ENCODE measurements around the gene RPS15.

RPS15 gene

DNA sequence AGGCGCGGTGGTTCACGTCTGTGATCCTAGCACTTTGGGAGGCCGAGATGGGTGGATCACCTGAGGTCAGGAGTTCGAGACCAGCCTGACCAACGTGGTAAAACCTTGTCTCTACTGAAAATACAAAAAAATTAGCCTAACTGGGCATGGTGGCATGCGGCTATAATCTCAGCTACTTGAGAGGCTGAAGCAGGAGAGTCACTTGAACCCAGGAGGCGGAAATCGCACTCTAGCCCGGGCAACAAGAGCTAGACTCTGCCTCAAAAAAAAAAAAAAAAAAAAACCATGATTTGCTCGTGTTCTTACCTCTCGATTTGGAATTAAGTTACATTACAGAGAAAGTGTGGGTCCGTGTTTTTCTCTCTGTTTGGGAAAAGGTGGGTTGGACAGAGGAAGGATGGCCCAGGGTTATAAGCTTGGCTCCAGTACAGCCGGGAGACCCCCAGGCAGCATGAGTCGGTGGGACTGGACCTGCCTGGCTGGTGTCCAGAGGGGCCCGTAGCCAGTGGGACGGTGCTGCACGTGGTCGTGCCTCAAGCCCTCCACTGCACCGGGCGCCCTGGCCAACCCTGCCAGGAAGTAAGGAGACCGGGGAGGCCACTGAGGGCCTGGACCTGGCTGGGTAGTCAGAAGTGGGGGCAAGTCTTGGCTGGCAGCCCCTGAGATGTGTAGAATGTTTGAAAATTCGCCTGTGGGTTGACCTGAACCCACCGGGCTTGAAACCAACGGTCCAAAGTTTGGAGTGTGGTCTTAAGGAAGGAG, 3.7 kb downstream of the RPS15 start:
- TF ChIP-seq, protein P1, sequence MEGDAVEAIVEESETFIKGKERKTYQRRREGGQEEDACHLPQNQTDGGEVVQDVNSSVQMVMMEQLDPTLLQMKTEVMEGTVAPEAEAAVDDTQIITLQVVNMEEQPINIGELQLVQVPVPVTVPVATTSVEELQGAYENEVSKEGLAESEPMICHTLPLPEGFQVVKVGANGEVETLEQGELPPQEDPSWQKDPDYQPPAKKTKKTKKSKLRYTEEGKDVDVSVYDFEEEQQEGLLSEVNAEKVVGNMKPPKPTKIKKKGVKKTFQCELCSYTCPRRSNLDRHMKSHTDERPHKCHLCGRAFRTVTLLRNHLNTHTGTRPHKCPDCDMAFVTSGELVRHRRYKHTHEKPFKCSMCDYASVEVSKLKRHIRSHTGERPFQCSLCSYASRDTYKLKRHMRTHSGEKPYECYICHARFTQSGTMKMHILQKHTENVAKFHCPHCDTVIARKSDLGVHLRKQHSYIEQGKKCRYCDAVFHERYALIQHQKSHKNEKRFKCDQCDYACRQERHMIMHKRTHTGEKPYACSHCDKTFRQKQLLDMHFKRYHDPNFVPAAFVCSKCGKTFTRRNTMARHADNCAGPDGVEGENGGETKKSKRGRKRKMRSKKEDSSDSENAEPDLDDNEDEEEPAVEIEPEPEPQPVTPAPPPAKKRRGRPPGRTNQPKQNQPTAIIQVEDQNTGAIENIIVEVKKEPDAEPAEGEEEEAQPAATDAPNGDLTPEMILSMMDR (IDR thresholded peaks at IDR 0.05; ENCODE audit: unreplicated experiment in 3 of 3): no peak
- Mint-ChIP-seq H3K9me3 (no peaks in the 10 kb centered on the region), H3K4me1 (no peaks in the 10 kb centered on the region), H3K36me3 (ENCODE audit: low read depth) (peaks cover 32% of the 10 kb centered on the region), H3K27me3 (ENCODE audit: low read depth) (peaks cover 10% of the 10 kb centered on the region), H3K27ac (no peak overlapping the region), H3K4me3 (peak overlapping the region; percentile 75 to 99 (median 98))

DNA sequence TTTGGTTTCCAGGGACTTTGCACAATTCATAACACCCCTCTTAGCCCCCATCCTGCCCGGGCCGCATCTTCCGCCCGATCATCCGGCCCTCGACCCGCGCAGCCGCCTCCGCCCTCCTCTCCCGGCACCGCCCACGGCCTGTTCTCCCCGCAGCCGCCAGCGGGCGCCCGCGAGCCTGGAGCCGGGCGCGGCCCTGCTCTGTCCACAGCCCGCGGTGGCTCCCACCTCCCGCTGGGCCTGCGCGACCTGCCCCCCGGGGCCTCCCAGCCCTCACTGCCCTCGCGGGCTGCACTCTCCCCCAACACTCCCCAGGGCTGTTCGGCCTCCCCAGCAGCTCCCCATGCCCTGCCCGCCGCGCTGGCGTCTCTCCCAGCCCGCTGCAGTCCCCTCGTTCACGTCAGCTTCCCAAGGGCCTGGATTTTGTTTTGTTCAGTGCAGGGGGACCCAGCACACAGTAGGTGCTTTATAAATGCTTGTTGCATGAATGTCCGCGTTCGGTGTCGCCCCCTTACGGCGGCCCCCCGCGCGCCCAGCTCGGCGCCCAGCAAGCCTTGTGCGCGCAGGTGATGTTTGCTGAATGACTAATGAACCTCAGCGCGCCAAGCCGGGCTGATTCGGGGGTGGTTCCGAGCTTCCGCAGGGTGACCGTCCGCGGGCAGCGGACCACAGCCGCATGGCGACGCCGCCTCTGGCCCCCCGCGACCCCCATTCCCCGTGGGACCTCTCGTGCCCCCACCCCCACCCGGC, 7.2 kb downstream of the RPS15 start:
- Mint-ChIP-seq H3K27ac (no peak overlapping the region), H3K4me3 (peak overlapping the region; percentile 52 to 71 (median 56)), H3K36me3 (ENCODE audit: low read depth) (peaks cover 26% of the 10 kb centered on the region), H3K4me1 (peaks cover 5% of the 10 kb centered on the region), H3K9me3 (no peaks in the 10 kb centered on the region), H3K27me3 (ENCODE audit: low read depth) (peaks cover 41% of the 10 kb centered on the region)
- TF ChIP-seq, protein P1 (IDR thresholded peaks at IDR 0.05; ENCODE audit: unreplicated experiment in 3 of 3): peak; percentile 97

DNA sequence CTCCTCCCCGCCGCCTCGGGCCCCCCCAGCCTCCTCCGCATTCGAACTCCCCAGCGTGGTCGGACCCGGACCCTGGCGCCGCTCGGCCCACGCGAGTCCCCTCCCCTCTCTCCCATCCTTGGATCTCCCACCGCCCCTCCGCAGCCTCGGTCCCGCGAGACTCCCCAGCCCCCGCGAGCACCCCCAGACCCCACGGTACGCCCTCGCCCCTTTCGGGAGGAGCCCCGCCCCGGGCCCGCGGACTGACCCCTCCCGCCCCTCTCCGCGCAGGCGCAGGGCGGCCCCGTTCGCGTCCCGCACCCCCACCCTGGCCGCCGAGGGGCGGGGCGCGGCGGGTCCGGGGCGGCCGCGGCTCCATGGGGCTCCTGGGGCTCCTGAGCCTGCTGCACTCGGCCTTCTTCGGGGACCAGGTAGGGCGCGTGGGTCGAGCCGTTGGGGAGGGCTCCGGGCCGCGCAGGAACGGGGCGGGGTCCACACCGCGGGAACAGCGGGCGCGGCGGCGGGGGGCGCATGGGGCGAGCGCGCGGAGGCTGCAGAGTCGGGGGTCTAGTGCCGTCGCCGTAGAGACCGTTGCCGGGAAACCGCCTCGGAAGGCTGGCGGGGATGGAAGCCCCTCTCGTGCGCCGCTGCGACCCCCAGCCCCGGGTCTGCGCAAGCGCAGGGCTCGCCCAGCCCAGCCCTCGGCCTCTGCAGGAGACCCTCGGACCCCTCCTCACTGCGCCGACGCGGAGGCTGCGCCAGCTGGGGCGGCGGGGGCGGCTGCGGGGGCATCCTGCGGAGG, 7.9 kb downstream of the RPS15 start:
- Mint-ChIP-seq H3K4me1 (peaks cover 11% of the 10 kb centered on the region), H3K4me3 (peak overlapping the region in 1 of 3 experiments; percentile 47), H3K27me3 (ENCODE audit: low read depth) (peaks cover 49% of the 10 kb centered on the region), H3K36me3 (ENCODE audit: low read depth) (peaks cover 18% of the 10 kb centered on the region), H3K9me3 (no peaks in the 10 kb centered on the region), H3K27ac (no peak overlapping the region)
- TF ChIP-seq, protein P1 (IDR thresholded peaks at IDR 0.05; ENCODE audit: unreplicated experiment in 3 of 3): no peak

DNA sequence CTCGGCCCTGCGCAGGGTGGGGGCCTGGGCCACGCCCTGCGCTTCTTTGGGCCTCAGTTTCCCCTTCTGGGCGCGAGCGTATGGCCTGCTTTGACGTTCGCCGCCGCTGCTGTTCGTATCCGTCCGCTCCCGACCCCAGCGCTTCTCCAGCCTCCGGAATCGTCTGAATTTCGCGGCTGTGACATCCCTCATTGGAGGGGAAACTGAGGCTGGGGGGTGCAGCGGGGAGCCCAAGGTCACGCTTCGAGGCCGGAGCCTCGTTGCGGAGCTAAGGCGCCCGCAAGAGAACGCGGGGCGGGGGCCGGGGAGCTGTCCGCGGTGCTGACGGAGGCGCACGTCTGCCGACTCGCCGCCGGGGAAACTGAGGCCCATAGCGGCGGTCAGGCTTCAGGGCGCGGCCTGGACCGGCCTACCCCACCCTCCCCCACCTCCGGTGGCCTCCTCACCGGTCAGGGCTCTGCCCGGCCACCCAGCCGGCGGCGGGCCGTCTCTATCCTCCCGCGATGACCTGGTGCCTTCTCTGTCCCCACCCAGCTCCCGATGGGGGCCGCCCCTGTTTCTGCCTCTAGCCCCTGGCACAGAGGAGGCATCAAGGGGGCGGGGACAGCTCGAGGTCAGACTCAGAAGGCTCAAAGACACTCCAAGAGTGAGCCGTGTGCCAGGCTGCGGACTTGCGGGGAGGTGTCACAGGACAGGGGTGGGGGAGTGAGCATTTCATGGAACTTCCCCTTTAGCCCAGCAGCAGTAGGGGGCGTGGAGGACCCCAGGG, 8.7 kb downstream of the RPS15 start:
- peaks cover 11% of the 10 kb centered on the region for H3K4me1 Mint-ChIP-seq
- H3K36me3 Mint-ChIP-seq (ENCODE audit: low read depth): peaks cover 10% of the 10 kb centered on the region
- TF ChIP-seq, protein P1 (IDR thresholded peaks at IDR 0.05; ENCODE audit: unreplicated experiment in 3 of 3): no peak

DNA sequence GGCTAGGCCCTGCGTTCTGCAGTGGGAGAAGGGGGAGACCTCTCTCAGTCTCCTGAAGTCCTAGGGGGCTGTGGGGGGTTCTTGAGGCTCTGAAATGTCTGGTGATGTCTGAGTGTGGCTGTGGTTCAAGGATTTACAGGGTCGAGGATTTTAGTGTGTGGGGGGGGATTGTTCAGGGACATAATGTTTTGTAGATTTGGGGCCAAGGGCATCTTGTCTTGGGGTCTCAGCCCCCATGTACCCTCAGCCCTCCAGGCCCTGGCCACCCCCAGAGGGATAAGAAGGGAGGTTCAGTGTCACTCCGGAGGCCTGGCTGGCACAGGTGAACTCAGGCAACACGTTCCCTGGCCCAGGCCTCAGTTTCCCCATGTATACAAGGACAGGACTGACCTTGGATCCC, 9.3 kb downstream of the RPS15 start:
- peak overlapping the region; percentile 68 to 78 (median 70) for H3K4me3 Mint-ChIP-seq
- peaks cover 4% of the 10 kb centered on the region for H3K36me3 Mint-ChIP-seq (ENCODE audit: low read depth)
- peaks cover 11% of the 10 kb centered on the region for H3K4me1 Mint-ChIP-seq
- no peaks in the 10 kb centered on the region for H3K9me3 Mint-ChIP-seq
- peaks cover 63% of the 10 kb centered on the region for H3K27me3 Mint-ChIP-seq (ENCODE audit: low read depth)
- no peak overlapping the region for H3K27ac Mint-ChIP-seq
- TF ChIP-seq, protein P1 (IDR thresholded peaks at IDR 0.05; ENCODE audit: unreplicated experiment in 3 of 3): no peak

More for the DNA sequence above, 8.7 kb downstream of the RPS15 start:
- Mint-ChIP-seq H3K27me3 (ENCODE audit: low read depth) (peaks cover 57% of the 10 kb centered on the region), H3K4me3 (peak overlapping the region; percentile 73 to 78 (median 76)), H3K27ac (no peak overlapping the region), H3K9me3 (no peaks in the 10 kb centered on the region)

Data from nephron (organoid).